Lung (tissue), 12 donors: ENCODE results near the gene ACADM. TPM values are rescaled to one million over a fixed set of nuclear protein-coding genes. Genes with fewer than 3 reads are reported as not detected.
"Not testable (repeated sequence)": the region's sequence is repeated elsewhere in the genome, so short reads cannot be mapped to it uniquely, and the experiment has no call there.

Experiments used
- ATAC-seq: fragments of 200-7000 bp; cut with Tn5 transposase; one replicate; pipeline ENCODE4 v1.9.1; 2020; ENCODE audit warnings: moderate number of reproducible peaks; ENCODE audit not compliant: insufficient read depth, low FRiP score
- DNase-seq, 3 donors: peaks; one replicate each; pipeline ENCODE4 v3.0.0-alpha.2; 2013 to 2017
- H3K27ac ChIP-seq, 2 donors: one replicate each; pipeline ENCODE4 v1.5.1; 2013; ENCODE audit warnings: mild to moderate bottlenecking in 2 of 2, moderate library complexity in 2 of 2, control low read depth in 1 of 2, inconsistent platforms in 1 of 2, low read depth in 1 of 2, low read length in 1 of 2
- H3K27me3 ChIP-seq, 3 donors: one replicate each; pipeline ENCODE4 v1.5.1; 2013; ENCODE audit warnings: low read length in 2 of 3; ENCODE audit not compliant: control insufficient read depth in 3 of 3, insufficient read depth in 3 of 3
- H3K36me3 ChIP-seq, 4 donors: one replicate each; pipeline ENCODE4 v1.5.1; 2013; ENCODE audit warnings: low read length in 4 of 4, mild to moderate bottlenecking in 1 of 4, moderate library complexity in 1 of 4; ENCODE audit not compliant: control insufficient read depth in 4 of 4, insufficient read depth in 4 of 4
- H3K4me1 ChIP-seq, 5 donors: one replicate each; pipeline ENCODE4 v1.5.1; 2013; ENCODE audit warnings: low read length in 5 of 5, mild to moderate bottlenecking in 2 of 5, moderate library complexity in 1 of 5; ENCODE audit not compliant: control insufficient read depth in 5 of 5, insufficient read depth in 5 of 5
- H3K4me3 ChIP-seq: one replicate; pipeline ENCODE4 v1.5.1; 2013; ENCODE audit warnings: mild to moderate bottlenecking, control low read depth, moderate library complexity
- H3K9ac ChIP-seq, 2 donors: one replicate each; pipeline ENCODE4 v1.5.1; 2013; ENCODE audit warnings: low read length in 2 of 2, control low read depth in 1 of 2; ENCODE audit not compliant: insufficient read depth in 1 of 2
- H3K9me3 ChIP-seq, 4 donors: one replicate each; pipeline ENCODE4 v1.5.1; 2013; ENCODE audit warnings: low read length in 3 of 4, mild to moderate bottlenecking in 1 of 4, moderate library complexity in 1 of 4; ENCODE audit not compliant: control insufficient read depth in 4 of 4, insufficient read depth in 3 of 4
- WGBS, 2 donors: extraction: QIAGEN DNeasy Blood & Tissue Kit; methylation state at CpG; one replicate each; pipeline ENCODE4 v1.1.7; 2013; 5-methylcytosine and 5-hydroxymethylcytosine counted together
- polyA plus RNA-seq, 2 donors: library from polyadenylated mRNA; stranded (reverse); fragments of 200-250 nt; gene quantifications; one replicate each; pipeline ENCODE4 v1.2.1, GENCODE V29; 2013
- total RNA-seq, 2 donors: library from RNA; depleted of rRNA in 1 of 2; stranded (reverse); fragments of >200 nt in 1 of 2; gene quantifications; one replicate each; pipeline ENCODE4 v1.2.1, GENCODE V29; 2014 to 2021
- TF ChIP-seq, protein P1 (sequence below): IDR thresholded peaks from 2 replicates; pipeline ENCODE4 v1.5.1; 2012; ENCODE audit warnings: mild to moderate bottlenecking; ENCODE audit errors: control extremely low read depth, extremely low read depth
- donor health status: control.
- donor health status: control.
- donor health status: Bipolar disorder and iron deficiency.
- donor health status: healthy.
- donor health status: DM: yes; HTN: yes; CAD: no.

Gene ACADM
- total and polyA plus RNA-seq, 4 donors, result 14.9 to 71.5 (median 31.4) TPM

DNA sequence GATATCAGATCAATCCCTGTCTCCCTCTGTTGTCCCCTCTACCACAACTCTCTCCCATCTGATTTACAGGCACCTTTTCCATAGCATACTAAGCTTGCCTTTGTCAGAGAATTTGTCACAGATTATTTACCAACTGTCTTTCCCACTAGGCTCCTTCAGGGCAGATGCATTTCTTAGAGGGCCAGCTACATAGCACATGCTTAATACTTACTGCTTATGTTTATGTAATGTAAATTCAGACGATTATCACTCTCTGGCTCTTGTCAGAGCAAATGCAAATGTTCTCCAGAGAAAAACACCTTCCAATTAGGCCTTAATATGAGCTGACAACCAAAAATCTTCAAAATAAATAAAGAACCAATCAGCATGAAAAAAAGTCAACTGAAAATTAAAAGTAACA lies 46.3 kb downstream of the ACADM start:
- H3K36me3 ChIP-seq, result no peaks in the 10 kb centered on the region
- no peaks in the 10 kb centered on the region for H3K27me3 ChIP-seq
- DNase-seq (no peak), ATAC-seq (no peak)
- no peak overlapping the region for H3K27ac ChIP-seq
- TF ChIP-seq, protein P1, sequence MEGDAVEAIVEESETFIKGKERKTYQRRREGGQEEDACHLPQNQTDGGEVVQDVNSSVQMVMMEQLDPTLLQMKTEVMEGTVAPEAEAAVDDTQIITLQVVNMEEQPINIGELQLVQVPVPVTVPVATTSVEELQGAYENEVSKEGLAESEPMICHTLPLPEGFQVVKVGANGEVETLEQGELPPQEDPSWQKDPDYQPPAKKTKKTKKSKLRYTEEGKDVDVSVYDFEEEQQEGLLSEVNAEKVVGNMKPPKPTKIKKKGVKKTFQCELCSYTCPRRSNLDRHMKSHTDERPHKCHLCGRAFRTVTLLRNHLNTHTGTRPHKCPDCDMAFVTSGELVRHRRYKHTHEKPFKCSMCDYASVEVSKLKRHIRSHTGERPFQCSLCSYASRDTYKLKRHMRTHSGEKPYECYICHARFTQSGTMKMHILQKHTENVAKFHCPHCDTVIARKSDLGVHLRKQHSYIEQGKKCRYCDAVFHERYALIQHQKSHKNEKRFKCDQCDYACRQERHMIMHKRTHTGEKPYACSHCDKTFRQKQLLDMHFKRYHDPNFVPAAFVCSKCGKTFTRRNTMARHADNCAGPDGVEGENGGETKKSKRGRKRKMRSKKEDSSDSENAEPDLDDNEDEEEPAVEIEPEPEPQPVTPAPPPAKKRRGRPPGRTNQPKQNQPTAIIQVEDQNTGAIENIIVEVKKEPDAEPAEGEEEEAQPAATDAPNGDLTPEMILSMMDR, result no peak
- H3K9ac ChIP-seq, result no peak overlapping the region
- 65 to 76% methylated on average over 1 of the region's 1 CpG for WGBS, 2 donors
- H3K4me1 ChIP-seq, result no peaks in the 10 kb centered on the region
- H3K9me3 ChIP-seq, result no peaks in the 10 kb centered on the region
- no peak overlapping the region for H3K4me3 ChIP-seq

DNA sequence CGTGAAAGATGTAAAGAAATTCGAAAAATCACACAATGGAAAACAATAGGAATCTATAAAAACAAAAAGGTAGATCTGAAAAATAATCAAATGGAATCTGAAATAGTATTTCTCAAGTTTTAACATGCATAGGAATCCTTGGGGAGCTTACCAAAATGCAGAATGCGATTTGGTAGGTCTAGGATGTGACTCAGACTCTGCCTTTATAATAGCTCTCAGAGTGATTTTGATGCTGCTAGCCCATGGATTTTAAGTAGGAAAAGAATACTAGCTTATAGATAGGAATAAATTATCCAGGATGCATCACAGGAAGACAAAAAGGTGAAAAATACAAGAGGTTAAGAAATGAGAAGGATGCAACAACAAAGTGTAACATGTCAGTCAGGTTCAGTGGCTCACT lies 47.5 kb downstream of the ACADM start:
- H3K27ac ChIP-seq, result no peak overlapping the region
- H3K4me3 ChIP-seq, result no peak overlapping the region
- WGBS, 2 donors, result 82 to 83% methylated on average over 3 of the region's 3 CpGs
- no peak overlapping the region for H3K9ac ChIP-seq
- H3K27me3 ChIP-seq, result no peaks in the 10 kb centered on the region
- no peaks in the 10 kb centered on the region for H3K36me3 ChIP-seq
- TF ChIP-seq, protein P1, result no peak
- DNase-seq (no peak), ATAC-seq (no peak)
- H3K9me3 ChIP-seq, result peaks cover 0 to 2% (median 0%) of the 10 kb centered on the region in 4 donors
- no peaks in the 10 kb centered on the region for H3K4me1 ChIP-seq

DNA sequence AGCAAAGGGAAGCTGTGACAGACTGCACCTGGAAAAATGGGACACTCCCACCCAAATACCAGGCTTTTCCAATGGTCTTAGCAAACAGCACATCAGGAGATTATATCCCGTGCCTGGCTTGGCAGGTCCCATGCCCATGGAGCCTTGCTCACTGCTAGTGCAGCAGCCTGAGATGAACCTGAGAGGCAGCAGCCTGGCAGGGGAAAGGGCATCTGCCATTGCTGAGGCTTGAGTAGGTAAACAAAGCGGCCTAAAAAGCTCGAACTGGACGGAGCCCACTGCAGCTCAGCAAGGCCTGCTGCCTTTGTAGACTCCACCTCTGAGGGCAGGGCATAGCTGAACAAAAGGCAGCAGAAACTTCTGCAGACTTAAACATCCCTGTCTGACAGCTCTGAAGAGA lies 53.3 kb downstream of the ACADM start:
- WGBS, 2 donors, result 84 to 85% methylated on average over 4 of the region's 4 CpGs
- H3K9ac ChIP-seq, H3K27ac ChIP-seq, ATAC-seq, H3K9me3 ChIP-seq, DNase-seq, H3K27me3 ChIP-seq, H3K36me3 ChIP-seq, H3K4me1 ChIP-seq, H3K4me3 ChIP-seq: not testable (repeated sequence)

DNA sequence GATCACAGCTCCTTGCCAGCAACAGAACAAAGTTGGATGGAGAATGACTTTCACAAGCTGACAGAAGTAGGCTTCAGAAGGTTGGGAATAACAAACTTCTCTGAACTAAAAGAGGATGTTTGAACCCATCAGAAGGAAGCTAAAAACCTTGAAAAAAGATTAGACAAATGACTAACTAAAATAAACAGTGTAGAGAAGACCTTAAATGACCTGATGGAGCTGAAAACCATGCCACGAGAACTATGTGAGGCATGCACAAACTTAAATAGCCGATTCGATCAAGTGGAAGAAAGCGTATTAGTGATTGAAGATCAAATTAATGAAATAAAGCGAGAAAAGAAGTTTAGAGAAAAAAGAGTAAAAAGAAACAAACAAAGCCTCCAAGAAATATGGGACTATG lies 54.2 kb downstream of the ACADM start:
- 93 to 94% methylated on average over 5 of the region's 5 CpGs for WGBS, 2 donors
- not testable (repeated sequence) for H3K9me3 ChIP-seq, H3K9ac ChIP-seq, H3K27ac ChIP-seq, H3K4me1 ChIP-seq, H3K4me3 ChIP-seq, H3K36me3 ChIP-seq, H3K27me3 ChIP-seq, ATAC-seq, DNase-seq

DNA sequence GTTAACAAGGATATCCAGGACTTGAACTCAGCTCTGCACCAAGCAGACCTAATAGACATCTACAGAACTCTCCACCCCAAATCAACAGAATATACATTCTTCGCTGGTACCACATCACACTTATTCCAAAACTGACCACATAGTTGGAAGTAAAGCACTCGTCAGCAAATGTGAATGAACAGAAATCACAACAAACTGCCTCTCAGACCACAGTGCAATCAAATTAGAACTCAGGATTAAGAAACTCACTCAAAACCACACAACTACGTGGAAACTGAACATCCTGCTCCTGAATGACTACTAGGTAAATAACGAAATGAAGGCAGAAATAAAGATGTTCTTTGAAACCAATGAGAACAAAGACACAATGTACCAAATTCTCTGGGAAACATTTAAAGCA lies 55.7 kb downstream of the ACADM start:
- H3K4me1 ChIP-seq, ATAC-seq, H3K9ac ChIP-seq, H3K9me3 ChIP-seq, H3K27ac ChIP-seq, H3K4me3 ChIP-seq, H3K36me3 ChIP-seq, H3K27me3 ChIP-seq, DNase-seq: not testable (repeated sequence)
- WGBS, 2 donors, result 71 to 78% methylated on average over 4 of the region's 4 CpGs

- not testable (repeated sequence) for H3K9me3 ChIP-seq, H3K4me3 ChIP-seq, H3K27me3 ChIP-seq, DNase-seq, H3K9ac ChIP-seq, H3K27ac ChIP-seq, ATAC-seq
- H3K36me3 ChIP-seq, result peaks cover 0 to 15% (median 1%) of the 10 kb centered on the region in 4 donors
- 88 to 99% methylated on average over 4 of the region's 4 CpGs for WGBS, 2 donors
- H3K4me1 ChIP-seq, result peaks cover 0 to 24% (median 5%) of the 10 kb centered on the region in 5 donors
These were observed 59.4 kb downstream of the ACADM start for GRCh38 chr1:75783920-75784319.
